Caco-2 (cell line): ENCODE data around the gene FCN1. TPM values are rescaled to one million over a fixed set of nuclear protein-coding genes. Genes with fewer than 3 reads are reported as not detected.

Source experiments
- BruUV-seq: library from RNA; stranded (reverse); fragments of 400-500 nt; replicated peaks from 2 replicates; lab custom pipeline; 2021; lab: Mats Ljungman, UMichigan
- CTCF ChIA-PET: fragments of 300-600 bp; sonication (Branson Sonifier 250); formaldehyde crosslinking; loops from one replicate; lab custom pipeline; 2022; ENCODE audit warnings: antibody characterized with exemption; lab: Charles Lee
- POLR2A ChIA-PET: fragments of 300-600 bp; sonication (Branson Sonifier 250); formaldehyde crosslinking; loops from one replicate; lab custom pipeline; 2022; ENCODE audit warnings: antibody characterized with exemption; lab: Charles Lee
- DNase-seq, 2 experiments: peaks; one replicate each; pipeline versions ENCODE4 v3.0.0 to v3.0.0-alpha.2; 2020 to 2022
- H3K27me3 ChIP-seq: replicated peaks from 2 replicates; pipeline ENCODE4 v1.6.0; 2011; ENCODE audit warnings: low read length; ENCODE audit not compliant: control insufficient read depth, insufficient read depth
- H3K36me3 ChIP-seq: 2 replicates; pipeline ENCODE4 v1.5.1; 2011; ENCODE audit warnings: low read length; ENCODE audit not compliant: control insufficient read depth, insufficient read depth
- H3K4me1 ChIP-seq: fragments of 250-450 bp; sonication (Bioruptor Pico); 2 replicates; pipeline ENCODE4 v1.5.1; 2020; ENCODE audit warnings: mild to moderate bottlenecking
- H3K4me3 ChIP-seq: 2 replicates; pipeline ENCODE4 v1.5.1; 2011; ENCODE audit warnings: low read depth, mild to moderate bottlenecking, control low read depth, low read length
- H3K9me3 ChIP-seq: fragments of 250-450 bp; sonication (Bioruptor Pico); 2 replicates; pipeline ENCODE4 v1.5.1; 2020; ENCODE audit warnings: mild to moderate bottlenecking, moderate library complexity
- H3K27ac Mint-ChIP-seq: one replicate; pipeline ENCODE4 v1.8.0; 2022; ENCODE audit warnings: mixed read lengths; ENCODE audit not compliant: unreplicated experiment
- H3K27me3 Mint-ChIP-seq: one replicate; pipeline ENCODE4 v1.8.0; 2022; ENCODE audit warnings: mixed read lengths; ENCODE audit not compliant: insufficient read depth, unreplicated experiment
- H3K36me3 Mint-ChIP-seq: one replicate; pipeline ENCODE4 v1.8.0; 2022; ENCODE audit warnings: mild to moderate bottlenecking, mixed read lengths; ENCODE audit not compliant: insufficient read depth, unreplicated experiment
- H3K4me1 Mint-ChIP-seq: one replicate; pipeline ENCODE4 v1.8.0; 2022; ENCODE audit warnings: low read depth, mixed read lengths; ENCODE audit not compliant: unreplicated experiment
- H3K4me3 Mint-ChIP-seq: one replicate; pipeline ENCODE4 v1.8.0; 2022; ENCODE audit warnings: mild to moderate bottlenecking, moderate library complexity, mixed read lengths; ENCODE audit not compliant: unreplicated experiment
- H3K9me3 Mint-ChIP-seq: one replicate; pipeline ENCODE4 v1.8.0; 2022; ENCODE audit warnings: mixed read lengths; ENCODE audit not compliant: unreplicated experiment
- intact Hi-C: fragments of 100-400 bp; cut with micrococcal nuclease; formaldehyde crosslinking; loops from one replicate; pipeline ENCODE4 v1.10.0; 2022; ENCODE audit not compliant: unreplicated experiment
- total RNA-seq: library from RNA; stranded (reverse); gene quantifications from 2 replicates; pipeline ENCODE4 v1.2.3, GENCODE V29; 2022
- TF ChIP-seq, protein P1 (sequence below), 2 experiments: fragments of 200-600 bp in 1 of 2; IDR thresholded peaks; 1 replicate in 1 of 2; 2 replicates in 1 of 2; pipeline versions ENCODE4 v1.5.1 to v1.8.0; 2011 to 2022; ENCODE audit warnings: antibody characterized with exemption in 1 of 2, control low read depth in 1 of 2, inconsistent platforms in 1 of 2, low read depth in 1 of 2, low read length in 1 of 2, mild to moderate bottlenecking in 1 of 2, moderate library complexity in 1 of 2; ENCODE audit not compliant: insufficient read depth in 1 of 2, severe bottlenecking in 1 of 2, unreplicated experiment in 1 of 2

The FCN1 gene
- total RNA-seq, 1 experiment from 2014 or later = not detected

DNA sequence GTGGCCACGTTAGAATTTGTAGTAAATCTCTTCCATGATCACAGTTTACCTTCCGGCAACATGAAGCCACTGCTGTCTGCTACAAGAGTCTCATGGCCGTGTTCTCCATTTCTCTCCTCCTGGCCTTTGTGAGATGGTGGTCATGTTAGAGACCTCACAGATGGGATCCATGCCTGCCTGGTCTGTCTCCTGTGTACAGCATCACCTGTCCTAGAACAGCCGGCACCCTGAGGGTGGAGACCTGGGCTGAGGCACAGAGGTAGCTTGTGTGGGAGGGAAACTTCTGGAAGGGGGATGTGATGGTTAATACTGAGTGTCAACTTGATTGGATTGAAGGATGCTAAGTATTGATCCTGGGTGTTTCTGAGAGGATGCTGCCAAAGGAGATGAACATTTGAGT, 40.2 kb downstream of the FCN1 start:
- H3K27me3 ChIP-seq = no peaks in the 10 kb centered on the region
- no peaks in the 10 kb centered on the region for H3K36me3 Mint-ChIP-seq
- CTCF ChIA-PET = no interaction called here
- no peak overlapping the region for H3K4me3 Mint-ChIP-seq
- no peaks in the 10 kb centered on the region for H3K36me3 ChIP-seq
- no peak overlapping the region for H3K27ac Mint-ChIP-seq
- intact Hi-C loops = no loop called here
- no peak for DNase-seq
- no peaks in the 10 kb centered on the region for H3K9me3 Mint-ChIP-seq
- no peak overlapping the region for H3K4me3 ChIP-seq
- H3K4me1 Mint-ChIP-seq = no peaks in the 10 kb centered on the region
- H3K4me1 ChIP-seq = no peaks in the 10 kb centered on the region
- H3K27me3 Mint-ChIP-seq = peaks cover 14% of the 10 kb centered on the region
- TF ChIP-seq, protein P1, sequence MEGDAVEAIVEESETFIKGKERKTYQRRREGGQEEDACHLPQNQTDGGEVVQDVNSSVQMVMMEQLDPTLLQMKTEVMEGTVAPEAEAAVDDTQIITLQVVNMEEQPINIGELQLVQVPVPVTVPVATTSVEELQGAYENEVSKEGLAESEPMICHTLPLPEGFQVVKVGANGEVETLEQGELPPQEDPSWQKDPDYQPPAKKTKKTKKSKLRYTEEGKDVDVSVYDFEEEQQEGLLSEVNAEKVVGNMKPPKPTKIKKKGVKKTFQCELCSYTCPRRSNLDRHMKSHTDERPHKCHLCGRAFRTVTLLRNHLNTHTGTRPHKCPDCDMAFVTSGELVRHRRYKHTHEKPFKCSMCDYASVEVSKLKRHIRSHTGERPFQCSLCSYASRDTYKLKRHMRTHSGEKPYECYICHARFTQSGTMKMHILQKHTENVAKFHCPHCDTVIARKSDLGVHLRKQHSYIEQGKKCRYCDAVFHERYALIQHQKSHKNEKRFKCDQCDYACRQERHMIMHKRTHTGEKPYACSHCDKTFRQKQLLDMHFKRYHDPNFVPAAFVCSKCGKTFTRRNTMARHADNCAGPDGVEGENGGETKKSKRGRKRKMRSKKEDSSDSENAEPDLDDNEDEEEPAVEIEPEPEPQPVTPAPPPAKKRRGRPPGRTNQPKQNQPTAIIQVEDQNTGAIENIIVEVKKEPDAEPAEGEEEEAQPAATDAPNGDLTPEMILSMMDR (IDR thresholded peaks at IDR 0.05; ENCODE audit: insufficient read depth in 1 of 2, low read depth in 1 of 2, low read length in 1 of 2, severe bottlenecking in 1 of 2, unreplicated experiment in 1 of 2) = no peak
- H3K9me3 ChIP-seq = no peaks in the 10 kb centered on the region
- BruUV-seq = no TSS peak
- POLR2A ChIA-PET = no interaction called here

DNA sequence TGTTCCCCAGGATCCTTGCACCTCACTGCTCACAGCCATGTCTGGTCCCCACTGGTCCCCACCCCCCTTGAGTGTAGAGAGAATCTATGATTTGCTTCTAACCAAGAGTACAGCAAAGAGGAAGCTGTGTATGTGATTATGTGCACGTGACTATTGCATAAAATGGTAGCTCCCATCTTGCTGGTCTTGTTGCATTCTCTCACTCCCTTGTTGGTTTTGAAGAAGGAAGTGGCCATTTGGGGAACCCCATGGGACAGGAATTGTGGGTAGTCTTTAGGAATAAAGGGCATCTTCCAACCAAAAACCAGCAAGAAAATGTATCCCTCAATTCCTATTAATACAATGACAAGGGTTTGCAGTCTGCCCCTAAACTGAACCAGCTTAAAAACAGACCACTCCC, 42.3 kb downstream of the FCN1 start:
- no peak overlapping the region for H3K4me3 Mint-ChIP-seq
- H3K27ac Mint-ChIP-seq = no peak overlapping the region
- POLR2A ChIA-PET = no interaction called here
- peaks cover 25% of the 10 kb centered on the region for H3K27me3 Mint-ChIP-seq
- no peaks in the 10 kb centered on the region for H3K27me3 ChIP-seq
- H3K36me3 ChIP-seq = no peaks in the 10 kb centered on the region
- H3K4me1 ChIP-seq = no peaks in the 10 kb centered on the region
- no peaks in the 10 kb centered on the region for H3K9me3 ChIP-seq
- CTCF ChIA-PET = no interaction called here
- intact Hi-C loops = no loop called here
- TF ChIP-seq, protein P1 (IDR thresholded peaks at IDR 0.05; ENCODE audit: insufficient read depth in 1 of 2, low read depth in 1 of 2, low read length in 1 of 2, severe bottlenecking in 1 of 2, unreplicated experiment in 1 of 2) = no peak
- H3K36me3 Mint-ChIP-seq = no peaks in the 10 kb centered on the region
- H3K9me3 Mint-ChIP-seq = no peaks in the 10 kb centered on the region
- no peak overlapping the region for H3K4me3 ChIP-seq
- H3K4me1 Mint-ChIP-seq = no peaks in the 10 kb centered on the region
- no peak for DNase-seq
- BruUV-seq = no TSS peak

DNA sequence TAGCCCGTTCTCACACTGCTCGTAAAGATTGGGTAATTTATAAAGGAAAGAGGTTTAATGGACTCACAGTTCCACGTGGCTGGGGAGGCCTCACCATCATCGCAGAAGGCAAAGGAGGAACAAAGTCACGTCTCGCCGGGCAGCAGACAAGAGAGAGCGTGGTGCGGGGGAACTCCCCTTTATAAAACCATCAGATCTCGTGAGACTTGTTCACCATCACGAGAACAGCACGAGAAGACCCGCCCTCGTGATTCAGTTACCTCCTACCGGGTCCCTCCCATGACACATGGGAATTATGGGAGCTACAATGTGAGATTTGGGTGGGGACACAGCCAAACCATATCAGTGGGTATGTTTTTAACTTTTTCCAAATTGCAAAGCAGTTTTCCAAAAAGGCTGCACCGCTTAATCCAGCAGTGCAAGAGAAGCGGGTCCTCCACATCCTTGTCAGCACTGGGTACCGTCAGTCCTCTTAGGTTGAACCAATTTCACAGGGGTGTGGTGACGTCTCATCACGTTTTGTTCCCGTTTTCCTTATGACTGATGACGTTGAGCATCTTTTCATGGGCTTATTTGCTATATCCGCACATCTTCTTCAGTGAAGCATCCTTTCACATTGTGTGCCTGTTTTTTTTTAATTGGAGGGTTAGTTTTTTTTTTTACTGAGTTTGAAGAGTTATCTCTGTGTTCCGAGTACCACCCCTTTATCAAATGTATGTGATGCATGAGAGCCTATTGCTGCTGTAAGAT, 45.1 kb downstream of the FCN1 start:
- Mint-ChIP-seq H3K4me1 (no peaks in the 10 kb centered on the region), H3K27ac (no peak overlapping the region), H3K9me3 (no peaks in the 10 kb centered on the region), H3K4me3 (no peak overlapping the region), H3K36me3 (no peaks in the 10 kb centered on the region), H3K27me3 (peaks cover 21% of the 10 kb centered on the region)
- no peaks in the 10 kb centered on the region for H3K4me1 ChIP-seq
- ChIA-PET POLR2A (no interaction called here), CTCF (no interaction called here)
- no peaks in the 10 kb centered on the region for H3K27me3 ChIP-seq
- DNase-seq = no peak
- H3K9me3 ChIP-seq = no peaks in the 10 kb centered on the region
- H3K36me3 ChIP-seq = no peaks in the 10 kb centered on the region
- TF ChIP-seq, protein P1 (IDR thresholded peaks at IDR 0.05; ENCODE audit: insufficient read depth in 1 of 2, low read depth in 1 of 2, low read length in 1 of 2, severe bottlenecking in 1 of 2, unreplicated experiment in 1 of 2) = no peak
- intact Hi-C loops = no loop called here
- no peak overlapping the region for H3K4me3 ChIP-seq
- BruUV-seq = no TSS peak
